GM19372 (cell line): ENCODE data around the gene RWDD1.

Source experiments
- ATAC-seq: cut with Tn5 transposase; IDR thresholded peaks from one replicate; pipeline ENCODE4 v1.9.1; 2021; ENCODE audit warnings: mild to moderate bottlenecking, low read depth, moderate library complexity; ENCODE audit not compliant: unreplicated experiment

The RWDD1 gene

GRCh38 chr6:116557893-116558292 lies 13.4 kb upstream of the RWDD1 start:
- ATAC-seq: no peak

- no peak for ATAC-seq
Measured at GRCh38 chr6:116560130-116560529, 11.2 kb upstream of the RWDD1 start.

GRCh38 chr6:116561377-116562018 lies 9.8 kb upstream of the RWDD1 start:
- no peak for ATAC-seq

GRCh38 chr6:116562019-116562403 lies 9.3 kb upstream of the RWDD1 start:
- ATAC-seq: no peak

- no peak for ATAC-seq
Measured at GRCh38 chr6:116562614-116563013, 8.7 kb upstream of the RWDD1 start.

- no peak for ATAC-seq
Measured at GRCh38 chr6:116563830-116564229, 7.5 kb upstream of the RWDD1 start.

DNA sequence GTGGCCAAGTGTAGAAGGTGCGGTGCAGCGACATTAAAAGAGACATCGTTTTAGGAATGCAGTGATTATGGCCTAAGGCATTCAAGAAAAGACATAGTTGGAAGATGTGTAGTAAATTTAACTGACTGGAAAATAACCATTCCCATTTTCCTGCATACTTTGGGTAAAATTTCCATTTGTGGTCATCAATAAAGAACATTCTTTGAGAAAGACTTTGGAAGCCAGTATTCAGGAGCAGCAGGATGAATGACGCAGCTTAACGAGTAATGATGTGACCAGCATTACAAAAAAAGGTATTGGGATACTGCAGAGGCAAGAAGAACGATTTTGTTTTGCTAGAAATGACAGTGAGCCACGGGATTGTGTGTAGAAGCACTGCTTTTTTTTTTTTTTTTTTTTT lies 7.0 kb upstream of the RWDD1 start:
- no peak for ATAC-seq

DNA sequence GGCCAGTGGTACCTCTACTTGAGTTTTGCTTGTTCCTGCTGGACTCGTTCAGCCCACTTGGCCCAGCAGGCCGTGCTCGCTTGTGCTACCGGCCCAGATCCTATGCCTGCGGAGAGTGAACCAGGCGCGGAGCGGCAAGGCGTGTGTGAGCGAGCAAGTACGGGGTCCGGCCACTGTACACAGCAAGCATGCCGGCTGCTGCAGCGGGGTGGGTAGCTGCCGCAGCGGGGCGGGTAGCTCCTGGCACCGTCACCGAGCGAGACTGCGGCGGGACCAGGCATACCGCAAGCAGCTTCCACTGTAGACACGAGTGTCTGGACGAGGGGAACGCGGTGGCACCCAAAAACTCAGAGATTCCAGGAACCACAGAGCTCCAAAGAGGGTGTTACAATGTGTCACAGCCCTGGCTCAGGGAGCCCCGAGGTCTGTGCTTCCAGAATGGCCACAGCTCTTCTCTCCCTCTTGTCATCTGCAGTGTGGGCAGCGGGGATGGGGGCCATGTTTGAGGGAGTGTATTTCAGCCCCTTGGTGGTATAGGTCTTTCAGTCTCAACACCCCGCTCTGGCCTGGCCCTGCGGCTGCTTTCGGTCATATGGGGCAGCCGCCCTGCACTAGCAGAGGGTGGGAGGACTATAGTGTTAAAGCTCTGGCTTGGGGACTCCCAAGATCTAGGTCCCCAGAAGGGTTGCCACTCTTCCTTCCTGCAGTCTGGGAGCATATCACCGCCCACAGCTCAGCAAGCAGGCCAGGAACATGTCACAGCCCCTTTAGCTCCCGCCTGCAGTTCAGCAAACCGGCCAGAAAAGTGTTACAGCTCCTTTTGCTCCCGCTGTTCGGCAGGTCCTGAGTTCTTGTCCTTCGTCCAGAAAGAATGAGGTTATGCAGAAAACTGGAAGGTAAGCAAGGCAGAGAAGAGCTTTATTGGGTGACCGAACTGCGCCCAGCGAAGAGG lies 6.1 kb upstream of the RWDD1 start:
- ATAC-seq: no peak

- ATAC-seq: no peak
Measured at GRCh38 chr6:116568111-116568510, 3.2 kb upstream of the RWDD1 start.

DNA sequence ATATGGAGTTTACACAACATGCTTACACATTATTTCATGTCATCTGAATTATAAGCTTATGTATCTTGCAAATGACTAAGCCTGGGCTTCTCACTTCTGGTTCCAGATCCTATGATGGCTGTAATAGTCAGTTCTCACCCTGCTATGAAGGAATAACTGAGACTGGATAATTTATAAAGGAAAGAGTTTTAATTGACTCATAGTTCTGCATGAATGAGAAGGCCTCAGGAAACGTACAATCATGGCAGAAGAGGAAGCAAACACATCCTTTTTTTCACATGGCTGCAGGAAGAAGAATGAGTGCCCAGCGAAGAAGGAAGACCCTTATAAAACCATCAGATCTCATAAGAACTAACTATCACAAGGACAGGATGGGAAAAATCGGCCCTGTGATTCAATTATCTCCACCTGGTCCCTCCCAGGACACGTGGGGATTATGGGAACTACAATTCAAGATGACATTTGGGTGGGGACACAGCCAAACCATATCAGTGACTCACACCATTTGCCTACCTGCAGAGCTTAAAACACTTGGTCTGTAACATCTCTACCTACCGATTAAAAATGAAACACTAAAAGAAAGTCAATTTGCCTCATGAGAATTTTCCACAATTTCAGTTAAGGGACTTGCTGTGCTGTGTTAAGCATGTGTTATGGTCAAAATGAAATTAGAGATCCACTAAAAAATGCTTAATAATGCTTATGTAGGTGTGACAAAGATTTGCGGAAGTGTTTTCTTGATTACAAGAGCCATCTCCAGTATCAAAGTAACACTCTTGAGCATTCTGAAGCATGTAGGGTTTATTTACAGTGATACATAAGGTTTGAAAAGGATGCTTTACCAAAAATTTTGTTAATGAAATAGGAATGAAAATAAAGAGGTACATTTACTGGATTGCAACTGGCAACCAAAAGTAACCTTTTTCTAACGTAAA lies 2.2 kb upstream of the RWDD1 start:
- ATAC-seq: no peak

DNA sequence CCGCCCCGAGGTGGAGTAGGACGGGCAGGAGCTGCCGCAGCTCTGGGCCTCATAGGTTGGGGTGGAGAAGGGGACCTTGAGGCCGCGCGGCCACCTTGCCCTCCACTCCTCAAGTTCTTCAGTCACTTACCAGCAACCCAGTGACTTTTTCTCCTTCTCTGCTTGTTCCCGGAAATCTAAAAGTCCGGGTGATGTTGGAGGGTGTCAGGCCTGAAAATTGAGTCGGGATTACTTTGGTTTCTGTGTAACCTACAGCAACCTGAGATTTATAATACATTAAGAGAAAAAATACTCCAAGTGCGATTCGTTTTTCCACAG lies 338 bp downstream of the RWDD1 start:
- no peak for ATAC-seq

- ATAC-seq: no peak
Measured at GRCh38 chr6:116572162-116572561, 858 bp downstream of the RWDD1 start.

GRCh38 chr6:116575227-116575626 lies 3.9 kb downstream of the RWDD1 start:
- no peak for ATAC-seq

DNA sequence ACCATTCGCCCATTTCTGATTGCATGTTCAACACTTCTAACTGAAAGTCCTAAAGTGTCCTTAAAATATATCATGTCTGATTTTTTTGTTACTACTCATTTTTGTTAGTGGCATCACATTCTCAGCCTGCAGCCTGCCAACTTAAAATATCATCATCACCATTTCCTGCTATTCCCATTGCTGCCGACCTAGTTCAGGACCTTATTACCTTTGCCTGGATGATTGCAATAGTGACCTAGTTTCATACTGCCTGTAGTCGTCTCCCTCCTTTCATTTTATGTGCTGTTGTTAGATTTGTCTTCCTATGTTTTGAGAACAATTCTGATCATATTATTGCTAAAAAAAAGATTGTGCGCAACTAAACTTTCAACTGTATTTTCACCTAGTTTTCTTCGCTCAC lies 6.2 kb downstream of the RWDD1 start:
- ATAC-seq: no peak

DNA sequence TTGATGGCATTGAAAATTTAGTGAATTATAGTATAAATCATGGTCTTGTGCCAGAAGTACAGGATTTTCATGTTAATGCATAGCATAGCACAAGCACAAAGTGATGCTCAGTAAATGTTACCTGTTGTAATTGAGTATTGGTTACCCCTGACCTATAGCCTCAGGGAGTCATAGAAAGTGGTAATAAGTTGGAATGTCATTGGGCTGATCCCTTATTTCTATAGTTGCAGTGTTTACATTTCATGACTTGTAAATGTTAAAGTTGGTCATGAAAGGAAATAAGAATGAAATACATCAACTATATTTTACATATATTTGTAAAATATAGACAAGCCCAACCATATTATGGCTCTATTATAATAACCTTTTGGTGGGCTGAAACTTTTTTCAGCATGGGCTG lies 7.0 kb downstream of the RWDD1 start:
- no peak for ATAC-seq

- no peak for ATAC-seq
Measured at GRCh38 chr6:116579143-116579542, 7.8 kb downstream of the RWDD1 start.

DNA sequence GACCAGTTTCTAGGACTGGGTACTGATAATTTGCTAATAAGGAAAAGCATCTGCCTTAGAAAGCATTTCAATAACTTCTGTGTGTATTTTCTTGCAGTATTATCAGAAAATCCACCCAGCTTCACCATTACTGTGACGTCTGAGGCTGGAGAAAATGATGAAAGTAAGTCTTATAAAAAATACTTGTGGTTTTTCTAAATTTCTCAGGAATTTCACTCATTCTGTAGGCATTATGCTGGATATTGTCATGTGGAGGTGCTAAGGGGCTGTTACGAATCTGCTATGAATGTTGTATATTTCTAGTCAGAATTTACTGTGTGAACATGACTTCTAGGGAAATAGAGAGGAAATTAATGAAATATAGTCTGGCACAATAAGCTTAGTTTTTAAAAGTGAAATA lies 8.9 kb downstream of the RWDD1 start:
- ATAC-seq: no peak

- no peak for ATAC-seq
Measured at GRCh38 chr6:116586276-116586675, 15.0 kb downstream of the RWDD1 start.

- ATAC-seq: no peak
Measured at GRCh38 chr6:116586738-116587137, 15.4 kb downstream of the RWDD1 start.

- ATAC-seq: no peak
Measured at GRCh38 chr6:116595247-116595646, 23.9 kb downstream of the RWDD1 start.

GRCh38 chr6:116596815-116597214 lies 25.5 kb downstream of the RWDD1 start:
- ATAC-seq: no peak
